Omental fat pad (tissue), 4 donors: ENCODE results near the gene FANCI. TPM values are rescaled to one million over a fixed set of nuclear protein-coding genes. Genes with fewer than 3 reads are reported as not detected.

Experiments
- ATAC-seq: fragments of 150-250 bp; one replicate; pipeline ENCODE4 v1.9.1; 2016; ENCODE audit warnings: mild to moderate bottlenecking, moderate library complexity; ENCODE audit not compliant: low FRiP score
- DNase-seq: peaks from one replicate; pipeline ENCODE4 v3.0.0-alpha.2; 2019; ENCODE audit warnings: low spot score
- CTCF ChIP-seq, 3 donors: fragments of 450-650 bp; IDR thresholded peaks; one replicate each; pipeline ENCODE4 v1.5.1; 2016 to 2017; ENCODE audit warnings: antibody characterized with exemption in 3 of 3, mild to moderate bottlenecking in 3 of 3, moderate library complexity in 2 of 3
- total RNA-seq, 4 donors: library from RNA; depleted of rRNA; stranded (reverse); fragments of >200 nt; gene quantifications; one replicate each; pipeline ENCODE4 v1.1.0, GENCODE V29; 2016

FANCI gene
- total RNA-seq, 4 donors from 2014 or later: 3.3 to 6.6 (median 4.2) TPM

GRCh38 chr15:89283201-89283600 is 39.4 kb downstream of the FANCI start:
- no peak for ATAC-seq
- DNase-seq: no peak
- no peak for TF ChIP-seq CTCF (IDR thresholded peaks at IDR 0.05)

- DNase-seq (no peak), ATAC-seq (no peak)
- TF ChIP-seq CTCF (IDR thresholded peaks at IDR 0.05): no peak
Measured at GRCh38 chr15:89291934-89292438, 48.2 kb downstream of the FANCI start.

GRCh38 chr15:89293012-89293411 is 49.2 kb downstream of the FANCI start:
- ATAC-seq: no peak
- TF ChIP-seq CTCF (IDR thresholded peaks at IDR 0.05): no peak

GRCh38 chr15:89299896-89300295 is 56.1 kb downstream of the FANCI start:
- no peak for ATAC-seq

More at GRCh38 chr15:89293012-89293411, 49.2 kb downstream of the FANCI start:
- DNase-seq: no peak

GRCh38 chr15:89301304-89302089 is 57.7 kb downstream of the FANCI start:
- ATAC-seq (no peak), DNase-seq (no peak)
- TF ChIP-seq CTCF (IDR thresholded peaks at IDR 0.05): no peak

More at GRCh38 chr15:89299896-89300295, 56.1 kb downstream of the FANCI start:
- TF ChIP-seq CTCF (IDR thresholded peaks at IDR 0.05): no peak
- DNase-seq: no peak

- no peak for DNase-seq
- no peak for ATAC-seq
- no peak for TF ChIP-seq CTCF (IDR thresholded peaks at IDR 0.05)
Measured at GRCh38 chr15:89303986-89304385, 60.2 kb downstream of the FANCI start.

GRCh38 chr15:89305395-89305794 is 61.6 kb downstream of the FANCI start:
- TF ChIP-seq CTCF (IDR thresholded peaks at IDR 0.05): no peak
- ATAC-seq (no peak), DNase-seq (no peak)
